OCI-LY3 (cell line): ENCODE results near the gene PSMA2.

Source experiments
- H2AFZ ChIP-seq: fragments of 200-600, 300-600 bp; shearing (Covaris generic); 2 replicates; pipeline ENCODE4 v1.6.0; 2014; ENCODE audit warnings: antibody characterized with exemption, low read depth, low read length
- H3K27ac ChIP-seq: fragments of 200-600, 300-600 bp; sonication (generic); 2 replicates; pipeline ENCODE4 v1.5.1; 2014; ENCODE audit warnings: mild to moderate bottlenecking, low read length, moderate library complexity, mixed read lengths
- H3K27me3 ChIP-seq: fragments of 200-600, 300-600 bp; sonication (generic); 2 replicates; pipeline ENCODE4 v1.6.1; 2014; ENCODE audit warnings: low read depth, low read length, mixed read lengths
- H3K36me3 ChIP-seq: fragments of 200-600, 300-600 bp; sonication (generic); replicated peaks from 2 replicates; pipeline ENCODE3; 2014; ENCODE audit warnings: low read depth, low read length, mixed read lengths
- H3K4me1 ChIP-seq: fragments of 300-600, 200-600 bp; sonication (generic); 2 replicates; pipeline ENCODE4 v1.6.1; 2014; ENCODE audit warnings: low read length, mixed read lengths
- H3K4me2 ChIP-seq: fragments of 200-600, 300-600 bp; sonication (generic); 2 replicates; pipeline ENCODE4 v1.6.1; 2014; ENCODE audit warnings: low read length, mixed read lengths
- H3K4me3 ChIP-seq: fragments of 300-600, 200-600 bp; sonication (generic); 2 replicates; pipeline ENCODE4 v1.5.1; 2014; ENCODE audit warnings: antibody characterized with exemption, mild to moderate bottlenecking, low read length, moderate library complexity
- H3K79me2 ChIP-seq: fragments of 300-600, 200-600 bp; shearing (Covaris generic); 2 replicates; pipeline ENCODE4 v1.6.1; 2014; ENCODE audit warnings: mild to moderate bottlenecking, low read length, mixed read lengths
- H3K9ac ChIP-seq: fragments of 300-600, 200-600 bp; shearing (Covaris generic); 2 replicates; pipeline ENCODE4 v1.6.0; 2014; ENCODE audit warnings: mild to moderate bottlenecking, low read length, moderate library complexity
- H3K9me3 ChIP-seq: fragments of 200-600, 300-600 bp; shearing (Covaris generic); 2 replicates; pipeline ENCODE4 v1.6.1; 2014; ENCODE audit warnings: low read length, mixed read lengths; ENCODE audit not compliant: insufficient read depth
- H4K20me1 ChIP-seq: fragments of 200-600, 300-600 bp; sonication (generic); 2 replicates; pipeline ENCODE4 v1.6.1; 2016; ENCODE audit warnings: low read length, mixed read lengths; ENCODE audit not compliant: insufficient read depth
- EZH2phosphoT487 ChIP-seq: fragments of 200-600 bp; shearing (Covaris generic); IDR thresholded peaks from 2 replicates; pipeline ENCODE4 v1.6.1; 2018; ENCODE audit warnings: antibody characterized with exemption, mixed run types, low read depth
- TF ChIP-seq, protein P1 (sequence below): fragments of 200-600, 300-600 bp; sonication (generic); IDR thresholded peaks from 2 replicates; pipeline ENCODE4 v1.5.1; 2014; ENCODE audit warnings: antibody characterized with exemption, low read length, low read depth

The PSMA2 gene

GRCh38 chr7:42978496-42978895, 46.5 kb upstream of the PSMA2 start:
- Histone ChIP-seq H3K9me3 (peaks cover 7% of the 10 kb centered on the region; the same call in 1 of the 2 replicates), H3K4me1 (no peaks in the 10 kb centered on the region), H4K20me1 (no peaks in the 10 kb centered on the region), H3K4me2 (no peak overlapping the region), H3K79me2 (no peaks in the 10 kb centered on the region), H3K4me3 (no peak overlapping the region), H2AFZ (no peak overlapping the region), H3K27me3 (no peaks in the 10 kb centered on the region), H3K27ac (no peak overlapping the region), H3K9ac (no peak overlapping the region), H3K36me3 (no peaks in the 10 kb centered on the region)
- no peak for TF ChIP-seq EZH2phosphoT487
- TF ChIP-seq, protein P1, sequence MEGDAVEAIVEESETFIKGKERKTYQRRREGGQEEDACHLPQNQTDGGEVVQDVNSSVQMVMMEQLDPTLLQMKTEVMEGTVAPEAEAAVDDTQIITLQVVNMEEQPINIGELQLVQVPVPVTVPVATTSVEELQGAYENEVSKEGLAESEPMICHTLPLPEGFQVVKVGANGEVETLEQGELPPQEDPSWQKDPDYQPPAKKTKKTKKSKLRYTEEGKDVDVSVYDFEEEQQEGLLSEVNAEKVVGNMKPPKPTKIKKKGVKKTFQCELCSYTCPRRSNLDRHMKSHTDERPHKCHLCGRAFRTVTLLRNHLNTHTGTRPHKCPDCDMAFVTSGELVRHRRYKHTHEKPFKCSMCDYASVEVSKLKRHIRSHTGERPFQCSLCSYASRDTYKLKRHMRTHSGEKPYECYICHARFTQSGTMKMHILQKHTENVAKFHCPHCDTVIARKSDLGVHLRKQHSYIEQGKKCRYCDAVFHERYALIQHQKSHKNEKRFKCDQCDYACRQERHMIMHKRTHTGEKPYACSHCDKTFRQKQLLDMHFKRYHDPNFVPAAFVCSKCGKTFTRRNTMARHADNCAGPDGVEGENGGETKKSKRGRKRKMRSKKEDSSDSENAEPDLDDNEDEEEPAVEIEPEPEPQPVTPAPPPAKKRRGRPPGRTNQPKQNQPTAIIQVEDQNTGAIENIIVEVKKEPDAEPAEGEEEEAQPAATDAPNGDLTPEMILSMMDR = no peak

GRCh38 chr7:42976371-42976770, 44.4 kb upstream of the PSMA2 start:
- TF ChIP-seq, protein P1 = no peak
- no peak for TF ChIP-seq EZH2phosphoT487
- Histone ChIP-seq H3K9ac (no peak overlapping the region), H3K4me3 (no peak overlapping the region), H3K36me3 (no peaks in the 10 kb centered on the region), H3K9me3 (0 out of 2 replicates have a peak, but pooled peaks cover 5% of the 10 kb centered on the region), H3K4me2 (no peak overlapping the region), H2AFZ (no peak overlapping the region), H4K20me1 (no peaks in the 10 kb centered on the region), H3K27ac (no peak overlapping the region), H3K4me1 (no peaks in the 10 kb centered on the region), H3K79me2 (no peaks in the 10 kb centered on the region), H3K27me3 (no peaks in the 10 kb centered on the region)

DNA sequence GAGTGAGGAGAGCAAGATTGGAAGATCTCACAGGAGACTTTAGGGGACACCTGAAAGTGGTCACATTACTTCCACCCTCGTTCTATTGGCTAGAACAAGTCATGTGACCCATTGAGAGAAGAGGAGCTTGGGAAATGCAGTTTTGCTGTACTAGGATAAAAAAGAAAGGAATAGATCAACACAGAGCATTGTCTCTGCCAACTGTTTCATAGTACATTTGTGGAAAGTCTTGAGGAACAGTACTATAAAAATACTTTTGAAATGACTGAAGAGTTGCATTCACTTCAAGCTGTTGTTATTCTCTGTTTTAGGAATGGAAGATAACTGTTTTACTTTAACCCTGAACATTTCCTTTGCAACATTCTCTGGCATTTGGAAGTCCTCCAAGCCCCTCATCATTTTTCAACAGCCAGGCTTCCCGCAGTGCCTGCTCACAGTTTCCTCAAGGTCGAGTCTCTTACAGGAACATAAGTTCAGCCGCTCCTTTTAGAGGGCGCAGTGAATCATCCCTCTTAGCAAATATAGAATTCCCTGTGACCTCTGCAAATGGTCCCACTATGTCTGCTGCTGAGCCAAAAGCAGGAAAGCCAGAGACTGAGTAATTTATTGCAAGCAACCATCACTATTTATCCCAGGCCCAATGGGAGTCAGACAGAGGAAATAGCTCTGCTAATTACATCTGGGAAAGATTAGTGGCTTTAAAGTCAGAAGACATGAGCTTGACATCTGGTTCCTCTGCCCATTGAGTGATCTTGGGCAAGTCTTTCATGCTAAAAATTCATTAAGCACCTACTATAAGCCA, 40.9 kb upstream of the PSMA2 start:
- no peak overlapping the region for H2AFZ ChIP-seq

GRCh38 chr7:42967391-42967790, 35.4 kb upstream of the PSMA2 start:
- no peak for TF ChIP-seq EZH2phosphoT487
- TF ChIP-seq, protein P1 = no peak
- Histone ChIP-seq H3K27ac (peak overlapping the region; percentile 34; the same call in 1 of the 2 replicates), H3K4me1 (peaks cover 34% of the 10 kb centered on the region), H3K27me3 (no peaks in the 10 kb centered on the region), H3K4me3 (no peak overlapping the region), H2AFZ (no peak overlapping the region), H3K79me2 (no peaks in the 10 kb centered on the region), H4K20me1 (no peaks in the 10 kb centered on the region), H3K4me2 (no peak overlapping the region), H3K36me3 (no peaks in the 10 kb centered on the region), H3K9ac (no peak overlapping the region), H3K9me3 (no peaks in the 10 kb centered on the region; the same call in 1 of the 2 replicates)

More for the DNA sequence above, 40.9 kb upstream of the PSMA2 start:
- H3K4me3 ChIP-seq = no peak overlapping the region
- no peaks in the 10 kb centered on the region for H3K27me3 ChIP-seq
- no peak overlapping the region for H3K4me2 ChIP-seq
- no peak overlapping the region for H3K9ac ChIP-seq
- H3K27ac ChIP-seq = no peak overlapping the region
- H3K36me3 ChIP-seq = no peaks in the 10 kb centered on the region
- H4K20me1 ChIP-seq = no peaks in the 10 kb centered on the region
- no peaks in the 10 kb centered on the region for H3K79me2 ChIP-seq
- H3K4me1 ChIP-seq = peaks cover 7% of the 10 kb centered on the region; the same call in 1 of the 2 replicates
- TF ChIP-seq EZH2phosphoT487 = no peak
- TF ChIP-seq, protein P1 = no peak
- no peaks in the 10 kb centered on the region; the same call in 1 of the 2 replicates for H3K9me3 ChIP-seq
